Kidney epithelial cell (primary cell): Measurements from ENCODE around the gene TPST1. TPM values are rescaled to one million over a fixed set of nuclear protein-coding genes. Genes with fewer than 3 reads are reported as not detected.
"Not testable (repeated sequence)": the region's sequence is repeated elsewhere in the genome, so short reads cannot be mapped to it uniquely, and the experiment has no call there.

Experiments
- DNase-seq: peaks from one replicate; pipeline ENCODE4 v3.0.0-alpha.2; 2010; ENCODE audit warnings: low read depth
- H3K27me3 ChIP-seq: 2 replicates; pipeline ENCODE4 v1.6.0; 2011; ENCODE audit warnings: low read length; ENCODE audit not compliant: control insufficient read depth, insufficient read depth
- H3K36me3 ChIP-seq: 2 replicates; pipeline ENCODE4 v1.5.1; 2011; ENCODE audit warnings: low read length; ENCODE audit not compliant: control insufficient read depth, insufficient read depth
- H3K4me3 ChIP-seq: 2 replicates; pipeline ENCODE4 v1.5.1; 2011; ENCODE audit warnings: low read depth, mild to moderate bottlenecking, control low read depth, low read length
- CTCF ChIP-seq: IDR thresholded peaks from 2 replicates; pipeline ENCODE4 v1.5.1; 2011; ENCODE audit warnings: mild to moderate bottlenecking, moderate library complexity, low read length, control low read depth, inconsistent platforms; ENCODE audit not compliant: insufficient read depth, poor library complexity, severe bottlenecking
- total RNA-seq: library from RNA; depleted of rRNA; stranded (reverse); fragments of >200 nt; gene quantifications from 2 replicates; pipeline ENCODE4 v1.2.3, GENCODE V29; 2015

Gene TPST1
- total RNA-seq, 1 donor from 2014 or later: 42.9 TPM

GRCh38 chr7:66398841-66399240 is 193.7 kb downstream of the TPST1 start:
- not testable (repeated sequence) for H3K36me3 ChIP-seq, H3K27me3 ChIP-seq, DNase-seq, H3K4me3 ChIP-seq

- Histone ChIP-seq H3K4me3 (no peak overlapping the region), H3K27me3 (no peaks in the 10 kb centered on the region), H3K36me3 (no peaks in the 10 kb centered on the region)
- TF ChIP-seq CTCF: no peak
- no peak for DNase-seq
Measured at GRCh38 chr7:66399566-66399965, 194.4 kb downstream of the TPST1 start.

GRCh38 chr7:66400400-66400799 is 195.3 kb downstream of the TPST1 start:
- no peak for DNase-seq
- H3K27me3 ChIP-seq: no peaks in the 10 kb centered on the region
- no peak overlapping the region for H3K4me3 ChIP-seq
- TF ChIP-seq CTCF: no peak
- no peaks in the 10 kb centered on the region for H3K36me3 ChIP-seq

GRCh38 chr7:66401126-66401525 is 196.0 kb downstream of the TPST1 start:
- not testable (repeated sequence) for H3K27me3 ChIP-seq, DNase-seq, H3K4me3 ChIP-seq, H3K36me3 ChIP-seq

- H3K27me3 ChIP-seq, H3K4me3 ChIP-seq, DNase-seq: not testable (repeated sequence)
Measured at GRCh38 chr7:66401932-66402331, 196.8 kb downstream of the TPST1 start.

GRCh38 chr7:66403564-66403963 is 198.4 kb downstream of the TPST1 start:
- H3K36me3 ChIP-seq: no peaks in the 10 kb centered on the region
- no peak overlapping the region for H3K4me3 ChIP-seq
- no peaks in the 10 kb centered on the region for H3K27me3 ChIP-seq
- TF ChIP-seq CTCF: no peak
- no peak for DNase-seq

More at GRCh38 chr7:66401932-66402331, 196.8 kb downstream of the TPST1 start:
- not testable (repeated sequence) for H3K36me3 ChIP-seq

- Histone ChIP-seq H3K36me3 (no peaks in the 10 kb centered on the region), H3K4me3 (no peak overlapping the region), H3K27me3 (no peaks in the 10 kb centered on the region)
- no peak for TF ChIP-seq CTCF
- no peak for DNase-seq
Measured at GRCh38 chr7:66409493-66409892, 204.4 kb downstream of the TPST1 start.

Other genes starting within 250 kb of the TPST1 start
- gene GUSB, start 223.1 kb upstream of the TPST1 start, total RNA-seq: 18.8 and 20.5 TPM in 2 replicates
- gene ASL, start 129.5 kb upstream of the TPST1 start, total RNA-seq: 51.1 and 71.7 TPM in 2 replicates
- 34.2 and 38.5 TPM in 2 replicates for gene CRCP, start 90.5 kb upstream of the TPST1 start, total RNA-seq